MCF 10A (cell line): Measurements from ENCODE around the gene SPATA9. TPM values are rescaled to one million over a fixed set of nuclear protein-coding genes. Genes with fewer than 3 reads are reported as not detected.
"Not testable (repeated sequence)": the region's sequence is repeated elsewhere in the genome, so short reads cannot be mapped to it uniquely, and the experiment has no call there.

Source experiments
- BruUV-seq: library from RNA; stranded (reverse); fragments of 400-500 nt; replicated peaks from 2 replicates; lab custom pipeline; 2021; lab: Mats Ljungman, UMichigan
- CTCF ChIA-PET: fragments of 300-600 bp; sonication (Branson Sonifier 250); formaldehyde crosslinking; extraction: SDS; loops from one replicate; lab custom pipeline; 2021; ENCODE audit warnings: antibody characterized with exemption, inconsistent platforms; lab: Yijun Ruan, JAX
- POLR2A ChIA-PET: fragments of 300-600, 350-650 bp; sonication (Branson Sonifier 250); formaldehyde crosslinking; extraction: SDS; loops from one replicate; lab custom pipeline; 2020; ENCODE audit warnings: antibody characterized with exemption, inconsistent platforms; lab: Yijun Ruan, JAX
- DNase-seq: peaks from one replicate; pipeline ENCODE4 v3.0.0-alpha.2; 2018; ENCODE audit not compliant: unreplicated experiment
- H3K27ac Mint-ChIP-seq: one replicate; pipeline ENCODE4 v1.8.0; 2022; ENCODE audit warnings: mild to moderate bottlenecking, low read depth, mixed read lengths; ENCODE audit not compliant: unreplicated experiment
- H3K27me3 Mint-ChIP-seq: one replicate; pipeline ENCODE4 v1.8.0; 2022; ENCODE audit warnings: mixed read lengths; ENCODE audit not compliant: insufficient read depth, unreplicated experiment
- H3K36me3 Mint-ChIP-seq: one replicate; pipeline ENCODE4 v1.8.0; 2022; ENCODE audit warnings: mild to moderate bottlenecking, moderate library complexity, mixed read lengths; ENCODE audit not compliant: insufficient read depth, unreplicated experiment
- H3K4me1 Mint-ChIP-seq: one replicate; pipeline ENCODE4 v1.8.0; 2022; ENCODE audit warnings: mixed read lengths; ENCODE audit not compliant: insufficient read depth, unreplicated experiment
- H3K4me3 Mint-ChIP-seq: one replicate; pipeline ENCODE4 v1.8.0; 2022; ENCODE audit warnings: mild to moderate bottlenecking, moderate library complexity, mixed read lengths; ENCODE audit not compliant: unreplicated experiment
- H3K9me3 Mint-ChIP-seq: one replicate; pipeline ENCODE4 v1.8.0; 2022; ENCODE audit warnings: mixed read lengths; ENCODE audit not compliant: unreplicated experiment
- CTCF ChIP-seq: fragments of 200-600 bp; IDR thresholded peaks from one replicate; pipeline ENCODE4 v1.8.0; 2022; ENCODE audit warnings: antibody characterized with exemption, mild to moderate bottlenecking; ENCODE audit not compliant: unreplicated experiment
- intact Hi-C: fragments of 100-400 bp; cut with micrococcal nuclease; formaldehyde crosslinking; loops from 2 replicates; pipeline ENCODE4 v1.14.1; 2022
- total RNA-seq: library from RNA; stranded (reverse); gene quantifications from 2 replicates; pipeline ENCODE4 v1.2.3, GENCODE V29; 2022

SPATA9 gene
- total RNA-seq, 1 experiment from 2014 or later = not detected

GRCh38 chr5:95647886-95648860 is 34.6 kb downstream of the SPATA9 start:
- ChIA-PET CTCF (interaction anchor here (0.6 to 9.5 kb wide), 6 partner anchors 7 to 197 kb away, joined by 3 to 149 read pairs (median 10); partner anchors contain the start of gene GLRX), POLR2A (interaction anchor here (1.5 to 3.7 kb wide), 10 partner anchors 9 to 200 kb away, joined by 4 to 29 read pairs (median 10); partner anchors contain the start of genes ARSK, GLRX, RHOBTB3 and SKIC3)
- intact Hi-C loops = no loop called here
- BruUV-seq = no TSS peak
- no peaks in the 10 kb centered on the region for H3K36me3 Mint-ChIP-seq
- DNase-seq = no peak
- H3K27ac Mint-ChIP-seq = peak overlapping the region; percentile 89
- no peaks in the 10 kb centered on the region for H3K9me3 Mint-ChIP-seq
- no peak for TF ChIP-seq CTCF
- H3K27me3 Mint-ChIP-seq = no peaks in the 10 kb centered on the region
- peaks cover 15% of the 10 kb centered on the region for H3K4me1 Mint-ChIP-seq
- H3K4me3 Mint-ChIP-seq = peak overlapping the region; percentile 74

GRCh38 chr5:95646569-95647431 is 36.0 kb downstream of the SPATA9 start, which contains the start of gene RFESD:
Gene RFESD (plus strand): TSS chr5:95646777. CDS start chr5:95652272, 5,495 bp downstream.
- ChIA-PET POLR2A (interaction anchor here (0.6 to 3.7 kb wide), 32 partner anchors 8 to 663 kb away, joined by 3 to 29 read pairs (median 4); partner anchors contain the start of genes ARSK, GLRX, RHOBTB3 and SKIC3), CTCF (interaction anchor here (0.7 to 9.5 kb wide), 15 partner anchors 9 to 222 kb away, joined by 3 to 149 read pairs (median 5); partner anchors contain the start of genes ARSK, GLRX and RHOBTB3)
- Mint-ChIP-seq H3K4me1 (peaks cover 15% of the 10 kb centered on the region), H3K9me3 (no peaks in the 10 kb centered on the region), H3K4me3 (peak within 1 kb of the TSS; percentile 74), H3K27me3 (no peaks in the 10 kb centered on the region), H3K27ac (peak within 1 kb of the TSS; percentile 89), H3K36me3 (no peaks in the 10 kb centered on the region)
- no peak for TF ChIP-seq CTCF
- TSS peak; percentile 82 for BruUV-seq
- DNase-seq = peak; percentile 96
- intact Hi-C loops = no loop called here

- H3K36me3 Mint-ChIP-seq, H3K9me3 Mint-ChIP-seq, DNase-seq, H3K27me3 Mint-ChIP-seq, H3K27ac Mint-ChIP-seq, BruUV-seq, intact Hi-C loops: not testable (repeated sequence)
- CTCF ChIA-PET = interaction anchor here (0.7 to 9.5 kb wide), 14 partner anchors 10 to 1068 kb away, joined by 3 to 149 read pairs (median 6); partner anchors contain the start of genes ARSK and RHOBTB3
- Mint-ChIP-seq H3K4me3 (peak overlapping the region; percentile 74), H3K4me1 (peaks cover 15% of the 10 kb centered on the region)
- POLR2A ChIA-PET = interaction anchor here (0.6 to 3.7 kb wide), 30 partner anchors 8 to 428 kb away, joined by 3 to 29 read pairs (median 4); partner anchors contain the start of genes ARSK, GLRX, RHOBTB3 and SKIC3
Measured at GRCh38 chr5:95646226-95646568, 36.6 kb downstream of the SPATA9 start.
